HepG2 (cell line): ENCODE results near the gene DNAJC18. TPM values are rescaled to one million over a fixed set of nuclear protein-coding genes. Genes with fewer than 3 reads are reported as not detected.

Experiments used
- CCDC6 ChIP-seq: sonication (generic); formaldehyde crosslinking; IDR thresholded peaks from 2 replicates; pipeline ENCODE4 v1.8.1; 2022; ENCODE audit warnings: mild to moderate bottlenecking, missing genetic modification reagents, moderate library complexity
- DNMT1 ChIP-seq: sonication (generic); formaldehyde crosslinking; IDR thresholded peaks from 2 replicates; pipeline ENCODE4 v1.5.1; 2020; ENCODE audit warnings: mild to moderate bottlenecking, missing genetic modification reagents
- HMG20B ChIP-seq: conservative IDR thresholded peaks from 2 replicates; pipeline ENCODE4 v1.6.1; 2016; ENCODE audit warnings: missing genetic modification reagents, missing compliant biosample characterization
- MEIS2 ChIP-seq: sonication (generic); formaldehyde crosslinking; IDR thresholded peaks from 2 replicates; pipeline ENCODE4 v1.9.0; 2021; ENCODE audit warnings: mild to moderate bottlenecking, missing genetic modification reagents
- PAF1 ChIP-seq: IDR thresholded peaks from 2 replicates; pipeline ENCODE4 v1.6.1; 2016; ENCODE audit warnings: missing genetic modification reagents, missing compliant biosample characterization
- PPARG ChIP-seq: conservative IDR thresholded peaks from 2 replicates; pipeline ENCODE4 v1.6.1; 2016; ENCODE audit warnings: missing biosample characterization, missing genetic modification reagents
- TRIM24 ChIP-seq: sonication (generic); formaldehyde crosslinking; IDR thresholded peaks from 2 replicates; pipeline ENCODE4 v1.8.0; 2022; ENCODE audit warnings: mild to moderate bottlenecking, missing genetic modification reagents
- YEATS4 ChIP-seq: sonication (generic); formaldehyde crosslinking; IDR thresholded peaks from 2 replicates; pipeline ENCODE4 v1.4.0; 2020; ENCODE audit warnings: missing genetic modification reagents, borderline replicate concordance
- ZKSCAN5 ChIP-seq: sonication (generic); formaldehyde crosslinking; IDR thresholded peaks from 2 replicates; pipeline ENCODE4 v1.5.1; 2020; ENCODE audit warnings: mild to moderate bottlenecking, missing genetic modification reagents
- ZNF101 ChIP-seq: sonication (generic); formaldehyde crosslinking; IDR thresholded peaks from 2 replicates; pipeline ENCODE4 v1.4.0; 2020; ENCODE audit warnings: mild to moderate bottlenecking, low read depth, missing genetic modification reagents, borderline replicate concordance
- ZNF30 ChIP-seq: sonication (generic); formaldehyde crosslinking; IDR thresholded peaks from 2 replicates; pipeline ENCODE4 v1.5.0; 2020; ENCODE audit warnings: mild to moderate bottlenecking, missing genetic modification reagents
- ZNF777 ChIP-seq: sonication (generic); formaldehyde crosslinking; IDR thresholded peaks from 2 replicates; pipeline ENCODE4 v1.4.0; 2020; ENCODE audit warnings: missing genetic modification reagents
- ZNF816 ChIP-seq: sonication (generic); formaldehyde crosslinking; IDR thresholded peaks from 2 replicates; pipeline ENCODE4 v1.8.0; 2022; ENCODE audit warnings: missing genetic modification reagents, mild to moderate bottlenecking, borderline replicate concordance
- polyA plus RNA-seq, 8 experiments: library from polyadenylated mRNA; depleted of rRNA in 3 of 8; stranded (reverse) in 7 of 8; unstranded in 1 of 8; fragments of >200 nt; fragmentation: Illumina TruSeq in 4 of 8; extraction: Trizol in 4 of 8; gene quantifications; 2 replicates each; pipeline versions ENCODE4 v1.2.1 to v1.2.3, GENCODE V29; 2011 to 2016; ENCODE audit warnings: low read depth in 4 of 8, missing spikeins in 1 of 8, mixed read lengths in 1 of 8; ENCODE audit not compliant: insufficient read depth in 1 of 8
- total RNA-seq, 5 experiments: library from RNA; depleted of rRNA; stranded (reverse); fragments of >200 nt; fragmentation: Illumina TruSeq; extraction: Trizol; gene quantifications; 2 replicates each; pipeline ENCODE4 v1.2.3, GENCODE V29; 2016; ENCODE audit warnings: low read depth in 1 of 5
- TF ChIP-seq, protein P1 (sequence below): sonication (generic); formaldehyde crosslinking; conservative IDR thresholded peaks from 2 replicates; pipeline ENCODE4 v1.8.0; 2022; ENCODE audit warnings: mild to moderate bottlenecking, moderate library complexity, missing genetic modification reagents
- TF ChIP-seq, protein P2 (sequence below): sonication (generic); formaldehyde crosslinking; IDR thresholded peaks from 2 replicates; pipeline ENCODE4 v1.4.0; 2020; ENCODE audit warnings: missing genetic modification reagents, mild to moderate bottlenecking, borderline replicate concordance
- TF ChIP-seq, protein P3 (sequence below): sonication (generic); formaldehyde crosslinking; IDR thresholded peaks from 2 replicates; pipeline ENCODE4 v1.5.0; 2020; ENCODE audit warnings: missing genetic modification reagents
- TF ChIP-seq, protein P4 (sequence below): sonication (generic); formaldehyde crosslinking; IDR thresholded peaks from 2 replicates; pipeline ENCODE4 v1.4.0; 2020; ENCODE audit warnings: mild to moderate bottlenecking, missing genetic modification reagents

DNAJC18 gene
- total and polyA plus RNA-seq, 2 of the 13 experiments (the other 11 are each of a cell fraction or from before 2014, with no cell fraction given): 6.5 to 6.6 TPM

DNA sequence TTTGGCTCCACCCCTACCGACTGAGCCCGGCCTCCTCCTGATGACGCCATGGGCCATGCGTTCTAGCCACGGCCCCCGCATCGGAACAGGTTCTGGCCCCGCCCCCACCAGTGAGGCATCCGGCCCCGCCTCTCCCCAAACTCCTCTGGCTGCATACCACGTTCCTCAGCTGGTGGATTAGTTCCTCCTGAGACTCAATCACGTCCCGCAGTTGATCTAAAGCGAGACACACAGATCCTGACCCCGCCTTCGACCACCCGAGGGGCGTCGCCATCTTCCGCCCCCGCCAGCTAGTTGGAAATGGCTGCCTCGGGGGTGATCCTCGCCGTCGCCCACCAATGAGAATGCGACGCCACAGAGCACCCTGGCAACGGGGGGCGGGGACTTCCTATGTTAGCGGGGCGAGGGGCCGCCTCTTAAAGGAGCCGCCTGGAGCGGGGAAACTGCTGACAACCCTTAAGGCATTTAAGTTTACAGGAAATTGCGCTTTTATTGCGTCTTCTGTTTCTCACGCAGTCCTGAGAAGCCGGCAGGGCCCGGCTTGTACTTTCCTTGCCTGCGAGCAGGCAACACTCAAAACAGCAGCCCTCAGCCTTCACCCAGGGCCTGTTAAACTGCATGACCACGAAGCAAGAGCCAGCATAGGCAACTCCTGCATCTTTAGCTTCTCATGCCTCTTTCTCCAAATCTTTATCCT is 35.4 kb downstream of the DNAJC18 start, which contains the start of gene SPATA24 (continued):
- TF ChIP-seq PPARG (CRISPR knock-in tag) (no peak), ZNF816 (CRISPR knock-in tag) (no peak), ZNF30 (CRISPR knock-in tag) (no peak), CCDC6 (peak; percentile 73), HMG20B (CRISPR knock-in tag) (no peak), DNMT1 (CRISPR knock-in tag) (no peak), ZNF101 (CRISPR knock-in tag) (no peak), ZNF777 (peak; percentile 26; the same call in 1 of the 2 replicates), MEIS2 (CRISPR knock-in tag) (peak; percentile 23; the same call in 1 of the 2 replicates), ZKSCAN5 (CRISPR knock-in tag) (no peak), YEATS4 (CRISPR knock-in tag) (peak; percentile 75), PAF1 (CRISPR knock-in tag) (no peak), TRIM24 (CRISPR knock-in tag) (no peak)
- TF ChIP-seq, protein P1, sequence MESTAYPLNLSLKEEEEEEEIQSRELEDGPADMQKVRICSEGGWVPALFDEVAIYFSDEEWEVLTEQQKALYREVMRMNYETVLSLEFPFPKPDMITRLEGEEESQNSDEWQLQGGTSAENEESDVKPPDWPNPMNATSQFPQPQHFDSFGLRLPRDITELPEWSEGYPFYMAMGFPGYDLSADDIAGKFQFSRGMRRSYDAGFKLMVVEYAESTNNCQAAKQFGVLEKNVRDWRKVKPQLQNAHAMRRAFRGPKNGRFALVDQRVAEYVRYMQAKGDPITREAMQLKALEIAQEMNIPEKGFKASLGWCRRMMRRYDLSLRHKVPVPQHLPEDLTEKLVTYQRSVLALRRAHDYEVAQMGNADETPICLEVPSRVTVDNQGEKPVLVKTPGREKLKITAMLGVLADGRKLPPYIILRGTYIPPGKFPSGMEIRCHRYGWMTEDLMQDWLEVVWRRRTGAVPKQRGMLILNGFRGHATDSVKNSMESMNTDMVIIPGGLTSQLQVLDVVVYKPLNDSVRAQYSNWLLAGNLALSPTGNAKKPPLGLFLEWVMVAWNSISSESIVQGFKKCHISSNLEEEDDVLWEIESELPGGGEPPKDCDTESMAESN (CRISPR knock-in tag): 0 out of 2 replicates have a peak, but pooled peaks have one; percentile 20
- TF ChIP-seq, protein P2, sequence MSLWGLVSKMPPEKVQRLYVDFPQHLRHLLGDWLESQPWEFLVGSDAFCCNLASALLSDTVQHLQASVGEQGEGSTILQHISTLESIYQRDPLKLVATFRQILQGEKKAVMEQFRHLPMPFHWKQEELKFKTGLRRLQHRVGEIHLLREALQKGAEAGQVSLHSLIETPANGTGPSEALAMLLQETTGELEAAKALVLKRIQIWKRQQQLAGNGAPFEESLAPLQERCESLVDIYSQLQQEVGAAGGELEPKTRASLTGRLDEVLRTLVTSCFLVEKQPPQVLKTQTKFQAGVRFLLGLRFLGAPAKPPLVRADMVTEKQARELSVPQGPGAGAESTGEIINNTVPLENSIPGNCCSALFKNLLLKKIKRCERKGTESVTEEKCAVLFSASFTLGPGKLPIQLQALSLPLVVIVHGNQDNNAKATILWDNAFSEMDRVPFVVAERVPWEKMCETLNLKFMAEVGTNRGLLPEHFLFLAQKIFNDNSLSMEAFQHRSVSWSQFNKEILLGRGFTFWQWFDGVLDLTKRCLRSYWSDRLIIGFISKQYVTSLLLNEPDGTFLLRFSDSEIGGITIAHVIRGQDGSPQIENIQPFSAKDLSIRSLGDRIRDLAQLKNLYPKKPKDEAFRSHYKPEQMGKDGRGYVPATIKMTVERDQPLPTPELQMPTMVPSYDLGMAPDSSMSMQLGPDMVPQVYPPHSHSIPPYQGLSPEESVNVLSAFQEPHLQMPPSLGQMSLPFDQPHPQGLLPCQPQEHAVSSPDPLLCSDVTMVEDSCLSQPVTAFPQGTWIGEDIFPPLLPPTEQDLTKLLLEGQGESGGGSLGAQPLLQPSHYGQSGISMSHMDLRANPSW (CRISPR knock-in tag): no peak
- TF ChIP-seq, protein P3, sequence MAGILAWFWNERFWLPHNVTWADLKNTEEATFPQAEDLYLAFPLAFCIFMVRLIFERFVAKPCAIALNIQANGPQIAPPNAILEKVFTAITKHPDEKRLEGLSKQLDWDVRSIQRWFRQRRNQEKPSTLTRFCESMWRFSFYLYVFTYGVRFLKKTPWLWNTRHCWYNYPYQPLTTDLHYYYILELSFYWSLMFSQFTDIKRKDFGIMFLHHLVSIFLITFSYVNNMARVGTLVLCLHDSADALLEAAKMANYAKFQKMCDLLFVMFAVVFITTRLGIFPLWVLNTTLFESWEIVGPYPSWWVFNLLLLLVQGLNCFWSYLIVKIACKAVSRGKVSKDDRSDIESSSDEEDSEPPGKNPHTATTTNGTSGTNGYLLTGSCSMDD: no peak
- TF ChIP-seq, protein P4, sequence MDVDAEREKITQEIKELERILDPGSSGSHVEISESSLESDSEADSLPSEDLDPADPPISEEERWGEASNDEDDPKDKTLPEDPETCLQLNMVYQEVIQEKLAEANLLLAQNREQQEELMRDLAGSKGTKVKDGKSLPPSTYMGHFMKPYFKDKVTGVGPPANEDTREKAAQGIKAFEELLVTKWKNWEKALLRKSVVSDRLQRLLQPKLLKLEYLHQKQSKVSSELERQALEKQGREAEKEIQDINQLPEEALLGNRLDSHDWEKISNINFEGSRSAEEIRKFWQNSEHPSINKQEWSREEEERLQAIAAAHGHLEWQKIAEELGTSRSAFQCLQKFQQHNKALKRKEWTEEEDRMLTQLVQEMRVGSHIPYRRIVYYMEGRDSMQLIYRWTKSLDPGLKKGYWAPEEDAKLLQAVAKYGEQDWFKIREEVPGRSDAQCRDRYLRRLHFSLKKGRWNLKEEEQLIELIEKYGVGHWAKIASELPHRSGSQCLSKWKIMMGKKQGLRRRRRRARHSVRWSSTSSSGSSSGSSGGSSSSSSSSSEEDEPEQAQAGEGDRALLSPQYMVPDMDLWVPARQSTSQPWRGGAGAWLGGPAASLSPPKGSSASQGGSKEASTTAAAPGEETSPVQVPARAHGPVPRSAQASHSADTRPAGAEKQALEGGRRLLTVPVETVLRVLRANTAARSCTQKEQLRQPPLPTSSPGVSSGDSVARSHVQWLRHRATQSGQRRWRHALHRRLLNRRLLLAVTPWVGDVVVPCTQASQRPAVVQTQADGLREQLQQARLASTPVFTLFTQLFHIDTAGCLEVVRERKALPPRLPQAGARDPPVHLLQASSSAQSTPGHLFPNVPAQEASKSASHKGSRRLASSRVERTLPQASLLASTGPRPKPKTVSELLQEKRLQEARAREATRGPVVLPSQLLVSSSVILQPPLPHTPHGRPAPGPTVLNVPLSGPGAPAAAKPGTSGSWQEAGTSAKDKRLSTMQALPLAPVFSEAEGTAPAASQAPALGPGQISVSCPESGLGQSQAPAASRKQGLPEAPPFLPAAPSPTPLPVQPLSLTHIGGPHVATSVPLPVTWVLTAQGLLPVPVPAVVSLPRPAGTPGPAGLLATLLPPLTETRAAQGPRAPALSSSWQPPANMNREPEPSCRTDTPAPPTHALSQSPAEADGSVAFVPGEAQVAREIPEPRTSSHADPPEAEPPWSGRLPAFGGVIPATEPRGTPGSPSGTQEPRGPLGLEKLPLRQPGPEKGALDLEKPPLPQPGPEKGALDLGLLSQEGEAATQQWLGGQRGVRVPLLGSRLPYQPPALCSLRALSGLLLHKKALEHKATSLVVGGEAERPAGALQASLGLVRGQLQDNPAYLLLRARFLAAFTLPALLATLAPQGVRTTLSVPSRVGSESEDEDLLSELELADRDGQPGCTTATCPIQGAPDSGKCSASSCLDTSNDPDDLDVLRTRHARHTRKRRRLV (CRISPR knock-in tag): no peak
